ENCODE data around the gene OGG1.

GRCh38 chr3:9746330-9746729, 3.4 kb upstream of the OGG1 start:
- TF ChIP-seq, protein P1, sequence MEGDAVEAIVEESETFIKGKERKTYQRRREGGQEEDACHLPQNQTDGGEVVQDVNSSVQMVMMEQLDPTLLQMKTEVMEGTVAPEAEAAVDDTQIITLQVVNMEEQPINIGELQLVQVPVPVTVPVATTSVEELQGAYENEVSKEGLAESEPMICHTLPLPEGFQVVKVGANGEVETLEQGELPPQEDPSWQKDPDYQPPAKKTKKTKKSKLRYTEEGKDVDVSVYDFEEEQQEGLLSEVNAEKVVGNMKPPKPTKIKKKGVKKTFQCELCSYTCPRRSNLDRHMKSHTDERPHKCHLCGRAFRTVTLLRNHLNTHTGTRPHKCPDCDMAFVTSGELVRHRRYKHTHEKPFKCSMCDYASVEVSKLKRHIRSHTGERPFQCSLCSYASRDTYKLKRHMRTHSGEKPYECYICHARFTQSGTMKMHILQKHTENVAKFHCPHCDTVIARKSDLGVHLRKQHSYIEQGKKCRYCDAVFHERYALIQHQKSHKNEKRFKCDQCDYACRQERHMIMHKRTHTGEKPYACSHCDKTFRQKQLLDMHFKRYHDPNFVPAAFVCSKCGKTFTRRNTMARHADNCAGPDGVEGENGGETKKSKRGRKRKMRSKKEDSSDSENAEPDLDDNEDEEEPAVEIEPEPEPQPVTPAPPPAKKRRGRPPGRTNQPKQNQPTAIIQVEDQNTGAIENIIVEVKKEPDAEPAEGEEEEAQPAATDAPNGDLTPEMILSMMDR (IDR thresholded peaks at IDR 0.05) = no peak
- TF ChIP-seq POLR2A (IDR thresholded peaks at IDR 0.05) = no peak
